ENCODE measurements around the gene SLC24A4. TPM values are rescaled to one million over a fixed set of nuclear protein-coding genes. Genes with fewer than 3 reads are reported as not detected.
A peak's percentile ranks its signal among the peaks of the same experiment; 100 is the strongest.
"Not testable (repeated sequence)": the region's sequence is repeated elsewhere in the genome, so short reads cannot be mapped to it uniquely, and the experiment has no call there.

SLC24A4 gene
- total RNA-seq, 1 donor from 2014 or later, result 3.6 TPM

DNA sequence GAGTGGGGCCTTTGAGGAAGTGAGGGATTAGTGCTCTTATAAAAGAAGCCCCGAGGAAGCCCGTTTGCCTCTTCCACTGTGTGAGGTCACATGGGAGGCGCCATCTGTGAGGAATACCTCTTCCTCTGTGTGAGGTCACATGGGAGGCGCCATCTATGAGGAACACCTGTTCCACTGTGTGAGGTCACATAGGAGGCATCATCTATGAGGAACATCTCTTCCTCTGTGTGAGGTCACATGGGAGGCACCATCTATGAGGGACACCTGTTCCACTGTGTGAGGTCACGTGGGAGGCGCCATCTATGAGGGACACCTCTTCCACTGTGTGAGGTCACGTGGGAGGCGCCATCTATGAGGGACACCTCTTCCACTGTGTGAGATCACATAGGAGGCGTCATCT is 69.7 kb downstream of the SLC24A4 start:
- intact Hi-C loops (cut with DNase I), result no loop called here
- DNase-seq (ENCODE audit: low spot score), result no peak
- no peak for ATAC-seq

GRCh38 chr14:92397150-92397952 is 74.4 kb downstream of the SLC24A4 start:
- ATAC-seq, result no peak
- DNase-seq (ENCODE audit: low spot score), result no peak
- intact Hi-C loops (cut with DNase I), result no loop called here

DNA sequence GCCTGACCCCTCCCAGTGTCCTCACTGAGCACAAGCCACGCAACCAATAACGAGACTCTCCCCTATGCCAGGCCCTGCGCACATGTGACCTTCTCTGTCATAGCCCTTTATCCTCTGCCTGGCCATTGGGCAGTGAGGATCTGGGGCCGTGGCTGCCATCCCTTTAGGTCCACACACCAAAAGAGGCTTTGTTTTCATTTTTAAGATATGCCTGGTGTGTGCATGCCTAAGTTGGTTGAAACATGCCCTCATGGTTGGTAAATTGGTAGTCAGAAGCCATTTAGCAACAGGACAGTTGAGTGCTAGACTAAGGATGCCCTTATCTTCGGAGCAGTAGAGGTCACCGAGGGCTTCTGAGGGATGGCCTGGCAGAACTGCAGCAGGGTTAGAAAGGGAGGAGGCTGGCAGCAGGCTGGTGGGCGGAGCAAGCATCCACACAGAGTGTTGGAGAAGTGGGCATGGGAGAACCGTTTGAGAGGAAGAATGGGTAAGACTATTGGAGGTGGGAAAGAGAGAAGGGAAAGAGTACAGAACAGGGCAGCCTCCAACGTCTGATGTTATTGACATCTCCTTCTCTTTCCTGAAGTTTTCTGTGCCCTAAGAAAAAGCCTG is 75.1 kb downstream of the SLC24A4 start:
- intact Hi-C loops (cut with DNase I), result no loop called here
- ATAC-seq (no peak), DNase-seq (ENCODE audit: low spot score) (no peak)

- ATAC-seq, result no peak
- DNase-seq (ENCODE audit: low spot score), result no peak
- intact Hi-C loops (cut with DNase I), result no loop called here
Observed at GRCh38 chr14:92398888-92399636, 76.1 kb downstream of the SLC24A4 start.

DNA sequence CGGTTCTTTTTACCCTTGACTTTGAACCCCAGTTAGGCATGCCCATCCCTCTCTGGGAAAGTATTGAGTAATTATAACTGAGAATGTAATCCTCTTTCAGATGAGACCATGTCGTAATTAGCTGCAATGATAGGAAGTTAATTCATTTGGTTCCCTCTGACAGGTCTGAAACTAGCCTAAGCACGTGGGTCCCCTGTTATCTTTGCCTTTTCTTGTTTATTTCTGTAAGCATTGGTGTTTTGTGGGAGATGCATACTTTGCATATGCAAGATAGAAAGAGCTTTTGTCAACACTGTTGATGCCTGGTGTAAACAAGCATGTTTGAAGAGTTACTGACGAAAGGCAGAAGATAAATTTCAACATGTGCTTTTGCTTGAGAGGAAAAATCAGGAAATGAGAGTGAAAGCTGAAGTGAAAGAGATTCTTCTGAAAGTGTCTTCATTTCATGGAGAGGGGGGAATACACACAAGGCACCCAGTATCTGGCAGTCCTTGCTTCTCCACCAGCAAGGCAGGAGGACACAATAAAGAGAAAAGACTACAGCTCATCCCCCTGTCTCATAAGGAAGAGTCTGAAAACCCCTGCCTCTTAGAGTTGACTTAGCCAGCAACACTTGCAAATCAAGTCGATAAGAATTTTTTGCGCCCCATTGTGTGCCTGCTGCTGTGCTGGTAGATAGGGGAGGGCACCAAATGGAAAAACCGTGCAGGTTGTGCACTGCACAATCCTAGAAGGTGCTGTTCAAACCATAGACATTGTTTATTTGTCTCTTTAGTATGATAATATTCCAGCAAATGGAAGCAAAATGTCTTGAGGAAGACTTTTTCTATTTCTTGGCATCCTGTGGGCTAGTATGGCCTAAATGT is 77.8 kb downstream of the SLC24A4 start:
- ATAC-seq (peak; percentile 45), DNase-seq (ENCODE audit: low spot score) (no peak)
- intact Hi-C loops (cut with DNase I), result no loop called here

DNA sequence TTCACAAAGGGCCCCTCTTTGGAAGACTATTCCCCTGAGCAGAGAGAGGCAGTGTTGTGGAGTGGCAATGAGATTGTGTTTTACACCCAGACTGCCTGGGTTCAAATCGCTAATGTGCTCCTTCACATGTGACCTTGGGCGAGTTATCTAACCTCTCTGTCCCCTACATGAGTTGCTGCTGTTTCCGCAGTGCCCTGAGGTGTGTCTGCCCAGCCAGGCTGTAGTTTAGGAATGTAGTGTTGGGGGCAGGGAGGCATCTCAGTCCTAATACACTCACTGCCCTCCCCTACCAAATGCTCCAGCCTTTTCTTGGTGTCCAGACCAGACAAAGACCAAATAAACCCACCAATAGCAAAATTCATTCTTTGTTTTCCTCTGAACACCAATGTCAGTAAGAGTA is 78.6 kb downstream of the SLC24A4 start:
- DNase-seq (ENCODE audit: low spot score), result no peak
- intact Hi-C loops (cut with DNase I), result no loop called here
- ATAC-seq, result no peak

DNA sequence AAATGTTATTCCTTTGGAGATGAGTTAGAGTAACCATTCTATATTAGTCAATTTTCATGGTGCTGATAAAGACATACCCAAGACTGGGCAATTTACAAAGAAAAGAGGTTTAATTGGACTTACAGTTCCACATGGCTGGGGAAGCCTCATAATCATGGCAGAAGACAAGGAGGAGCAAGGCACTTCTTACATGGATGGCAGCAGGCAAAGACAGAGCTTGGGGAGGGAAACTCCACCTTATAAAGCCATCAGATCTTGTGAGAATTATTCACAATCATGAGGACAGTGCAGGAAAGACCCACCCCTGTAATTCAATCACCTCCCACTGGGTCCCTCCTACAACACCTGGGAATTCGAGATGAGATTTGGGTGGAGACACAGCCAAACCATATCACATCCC is 79.5 kb downstream of the SLC24A4 start:
- ATAC-seq; DNase-seq (ENCODE audit: low spot score); intact Hi-C loops (cut with DNase I): not testable (repeated sequence)

GRCh38 chr14:92404018-92404417 is 81.1 kb downstream of the SLC24A4 start:
- intact Hi-C loops (cut with DNase I), result no loop called here
- no peak for ATAC-seq
- no peak for DNase-seq (ENCODE audit: low spot score)

DNA sequence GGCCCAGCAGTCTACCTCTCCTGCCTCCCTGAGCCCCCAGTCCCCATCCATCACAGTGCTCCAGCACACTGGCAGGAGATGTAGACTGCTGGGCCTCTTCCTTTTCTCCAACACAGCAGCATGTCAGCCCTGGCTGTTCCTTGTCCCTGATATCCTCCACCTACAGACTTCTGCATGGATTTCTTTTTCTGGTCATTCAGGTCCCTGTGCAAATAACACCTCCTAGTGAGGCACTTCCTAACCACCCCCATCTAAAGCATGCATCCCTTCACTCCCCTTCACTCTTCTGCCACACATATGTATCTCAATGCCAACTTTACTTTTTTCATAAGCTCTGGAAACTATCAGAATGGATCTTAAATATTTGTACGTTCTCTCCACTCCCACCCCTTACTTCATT is 81.5 kb downstream of the SLC24A4 start:
- ATAC-seq, result no peak
- intact Hi-C loops (cut with DNase I), result no loop called here
- DNase-seq (ENCODE audit: low spot score), result no peak

DNA sequence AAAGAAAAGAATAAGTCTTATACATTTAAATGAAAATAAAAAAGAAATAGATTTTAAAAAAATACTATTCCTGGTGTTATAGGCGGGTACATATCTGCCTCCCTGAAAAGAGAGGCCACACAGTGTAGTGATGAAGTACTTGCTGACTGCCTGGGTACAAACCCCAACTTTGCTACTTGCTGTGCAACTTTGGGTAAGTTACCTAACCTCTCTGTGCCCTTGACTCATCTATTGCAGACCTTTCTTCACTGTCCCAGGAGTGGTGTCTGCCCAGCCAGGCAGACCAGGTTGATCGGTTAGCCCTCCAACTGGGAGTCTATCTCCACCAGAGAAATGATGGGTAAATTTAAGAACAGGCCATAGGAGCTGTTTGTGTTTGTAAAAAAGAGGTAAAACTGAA is 82.0 kb downstream of the SLC24A4 start:
- intact Hi-C loops (cut with DNase I), result no loop called here
- DNase-seq (ENCODE audit: low spot score) (no peak), ATAC-seq (no peak)

DNA sequence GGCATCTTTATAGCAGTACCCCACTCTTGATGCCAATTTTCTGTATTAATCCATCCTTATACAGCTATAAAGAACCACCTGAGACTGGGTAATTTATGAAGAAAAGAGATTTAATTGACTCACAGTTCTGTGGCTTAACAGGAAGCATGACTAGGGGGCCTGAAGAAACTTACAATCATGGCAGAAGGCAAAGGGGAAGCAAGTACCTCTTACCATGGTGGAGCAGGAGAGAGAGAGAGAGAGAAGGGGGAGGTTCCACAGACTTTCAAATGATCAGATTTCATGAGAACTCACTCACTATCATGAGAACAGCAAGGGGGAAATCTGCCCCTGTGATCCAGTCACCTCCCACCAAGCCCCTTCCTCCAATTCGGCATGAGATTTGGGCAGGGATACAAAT is 84.4 kb downstream of the SLC24A4 start:
- intact Hi-C loops (cut with DNase I), result no loop called here
- no peak for DNase-seq (ENCODE audit: low spot score)
- ATAC-seq, result no peak

- peak; percentile 75 for ATAC-seq
- intact Hi-C loops (cut with DNase I), result no loop called here
- no peak for DNase-seq (ENCODE audit: low spot score)
Observed at GRCh38 chr14:92409043-92409442, 86.1 kb downstream of the SLC24A4 start.

DNA sequence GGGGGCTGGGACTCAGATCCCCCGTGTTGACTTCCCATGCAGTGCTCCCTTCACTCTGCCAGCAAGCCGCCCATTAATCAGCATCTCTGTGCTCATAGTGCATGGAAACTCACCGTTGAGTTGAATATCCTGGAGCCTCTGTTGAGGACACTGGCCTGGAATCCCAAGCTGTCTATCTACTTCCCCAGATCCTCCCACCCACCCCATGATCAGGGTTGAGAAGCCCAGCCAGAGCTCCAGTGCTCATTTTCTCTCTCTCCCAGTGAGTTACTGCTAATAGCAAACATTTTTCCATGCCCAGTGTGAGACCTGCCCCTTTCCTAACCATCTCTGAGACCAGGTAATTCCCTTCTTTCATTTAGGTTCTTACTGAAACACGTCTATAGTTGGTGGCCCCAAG is 88.2 kb downstream of the SLC24A4 start:
- no peak for ATAC-seq
- intact Hi-C loops (cut with DNase I), result no loop called here
- no peak for DNase-seq (ENCODE audit: low spot score)

- DNase-seq (ENCODE audit: low spot score) (no peak), ATAC-seq (no peak)
- intact Hi-C loops (cut with DNase I), result no loop called here
Observed at GRCh38 chr14:92411941-92412340, 89.0 kb downstream of the SLC24A4 start.

- ATAC-seq (no peak), DNase-seq (ENCODE audit: low spot score) (no peak)
- intact Hi-C loops (cut with DNase I), result no loop called here
Observed at GRCh38 chr14:92412912-92413311, 89.9 kb downstream of the SLC24A4 start.

DNA sequence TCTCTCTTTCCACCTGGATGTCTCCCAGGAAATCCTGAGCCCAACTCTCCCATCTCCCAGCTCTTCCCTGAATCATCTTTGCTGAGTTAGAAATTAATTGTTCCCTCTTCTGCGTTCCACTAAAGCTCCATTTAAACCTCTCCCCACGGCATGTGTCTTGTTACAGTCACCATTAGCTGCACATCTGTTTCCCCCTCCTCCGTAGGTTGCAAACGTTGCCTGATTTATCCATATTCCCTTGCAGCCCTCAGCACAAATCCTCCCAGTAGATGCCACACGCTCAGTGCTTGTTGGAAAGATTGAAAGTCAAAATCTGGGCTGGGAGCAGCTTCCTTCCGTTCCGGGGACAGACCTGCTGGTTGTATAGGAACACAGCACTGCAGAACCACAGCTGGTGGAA is 90.4 kb downstream of the SLC24A4 start:
- intact Hi-C loops (cut with DNase I), result no loop called here
- ATAC-seq (no peak), DNase-seq (ENCODE audit: low spot score) (no peak)

- no peak for DNase-seq (ENCODE audit: low spot score)
- ATAC-seq, result peak; percentile 72
- intact Hi-C loops (cut with DNase I), result no loop called here
Observed at GRCh38 chr14:92414690-92415445, 91.9 kb downstream of the SLC24A4 start.

GRCh38 chr14:92415969-92416368 is 93.0 kb downstream of the SLC24A4 start:
- no peak for ATAC-seq
- no peak for DNase-seq (ENCODE audit: low spot score)
- intact Hi-C loops (cut with DNase I), result no loop called here

DNA sequence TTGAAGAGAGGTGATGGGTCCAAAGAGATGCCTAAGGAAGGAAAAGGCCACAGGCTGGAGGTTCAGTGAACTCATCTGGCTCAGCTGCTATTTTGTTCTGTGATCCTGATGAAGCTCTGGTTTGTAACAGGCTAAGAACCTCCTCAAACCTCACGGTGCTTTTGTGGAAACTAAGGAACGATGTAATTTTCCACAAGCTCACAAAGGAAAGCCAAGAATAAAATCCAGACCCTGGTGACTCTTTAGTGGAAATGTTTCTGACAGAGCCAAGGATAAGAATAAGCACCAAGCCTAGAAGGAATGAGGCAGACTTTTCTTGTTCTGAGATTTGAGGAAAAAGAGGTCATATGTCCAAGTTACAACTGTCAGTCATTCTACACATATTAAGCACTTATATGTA is 93.6 kb downstream of the SLC24A4 start:
- ATAC-seq, result no peak
- intact Hi-C loops (cut with DNase I), result no loop called here
- no peak for DNase-seq (ENCODE audit: low spot score)

Data from sciatic nerve (tissue), 2 donors.